ENCODE results near the gene RBBP8NL. TPM values are rescaled to one million over a fixed set of nuclear protein-coding genes. Genes with fewer than 3 reads are reported as not detected.

Gene RBBP8NL
- total and polyA plus RNA-seq, 4 donors = 0.21 to 1.3 (median 1.1) TPM

- Histone ChIP-seq H3K4me3 (peak overlapping the region; percentile 62), H3K36me3 (ENCODE audit: control insufficient read depth in 4 of 4, insufficient read depth in 4 of 4, low read length in 4 of 4) (peaks cover 0 to 3% (median 0%) of the 10 kb centered on the region in 4 donors), H3K27ac (ENCODE audit: low read depth in 1 of 2, low read length in 1 of 2) (peak overlapping the region; percentile 23 to 38), H3K9ac (ENCODE audit: insufficient read depth in 1 of 2, low read length in 2 of 2) (peak overlapping the region in 1 of 2 donors; percentile 53), H3K4me1 (ENCODE audit: control insufficient read depth in 5 of 5, insufficient read depth in 5 of 5, low read length in 5 of 5) (peaks cover 0 to 51% (median 4%) of the 10 kb centered on the region in 5 donors), H3K27me3 (ENCODE audit: control insufficient read depth in 3 of 3, insufficient read depth in 3 of 3, low read length in 2 of 3) (no peaks in the 10 kb centered on the region), H3K9me3 (ENCODE audit: control insufficient read depth in 4 of 4, insufficient read depth in 3 of 4, low read length in 3 of 4) (no peaks in the 10 kb centered on the region)
- TF ChIP-seq CTCF (IDR thresholded peaks at IDR 0.05; ENCODE audit: control extremely low read depth, extremely low read depth) = no peak
- DNase-seq (no peak), ATAC-seq (ENCODE audit: insufficient read depth, low FRiP score) (no peak)
- WGBS, 2 donors = 1 to 4% methylated on average over 12 to 42 of the region's 42 CpGs
Measured at GRCh38 chr20:62406635-62407176, 20.6 kb downstream of the RBBP8NL start.

GRCh38 chr20:62405981-62406513 lies 21.3 kb downstream of the RBBP8NL start:
- WGBS, 2 donors = 59 to 73% methylated on average over 10 of the region's 10 CpGs
- ATAC-seq (ENCODE audit: insufficient read depth, low FRiP score) (no peak), DNase-seq (no peak)
- peaks cover 0 to 51% (median 4%) of the 10 kb centered on the region in 5 donors for H3K4me1 ChIP-seq (ENCODE audit: control insufficient read depth in 5 of 5, insufficient read depth in 5 of 5, low read length in 5 of 5)
- no peaks in the 10 kb centered on the region for H3K9me3 ChIP-seq (ENCODE audit: control insufficient read depth in 4 of 4, insufficient read depth in 3 of 4, low read length in 3 of 4)
- TF ChIP-seq CTCF (IDR thresholded peaks at IDR 0.05; ENCODE audit: control extremely low read depth, extremely low read depth) = no peak
- peak overlapping the region in 1 of 2 donors; percentile 14 for H3K27ac ChIP-seq (ENCODE audit: low read depth in 1 of 2, low read length in 1 of 2)
- H3K27me3 ChIP-seq (ENCODE audit: control insufficient read depth in 3 of 3, insufficient read depth in 3 of 3, low read length in 2 of 3) = no peaks in the 10 kb centered on the region
- H3K36me3 ChIP-seq (ENCODE audit: control insufficient read depth in 4 of 4, insufficient read depth in 4 of 4, low read length in 4 of 4) = peaks cover 0 to 6% (median 1%) of the 10 kb centered on the region in 4 donors
- H3K9ac ChIP-seq (ENCODE audit: insufficient read depth in 1 of 2, low read length in 2 of 2) = peak overlapping the region in 1 of 2 donors; percentile 53
- H3K4me3 ChIP-seq = no peak overlapping the region

- H3K27ac ChIP-seq (ENCODE audit: low read depth in 1 of 2, low read length in 1 of 2) = peak overlapping the region in 1 of 2 donors; percentile 14
- ATAC-seq (ENCODE audit: insufficient read depth, low FRiP score) (no peak), DNase-seq (peak; percentile 42 to 62 (median 58))
- peaks cover 0 to 47% (median 4%) of the 10 kb centered on the region in 5 donors for H3K4me1 ChIP-seq (ENCODE audit: control insufficient read depth in 5 of 5, insufficient read depth in 5 of 5, low read length in 5 of 5)
- H3K9ac ChIP-seq (ENCODE audit: insufficient read depth in 1 of 2, low read length in 2 of 2) = no peak overlapping the region
- no peaks in the 10 kb centered on the region for H3K9me3 ChIP-seq (ENCODE audit: control insufficient read depth in 4 of 4, insufficient read depth in 3 of 4, low read length in 3 of 4)
- peaks cover 0 to 9% (median 3%) of the 10 kb centered on the region in 4 donors for H3K36me3 ChIP-seq (ENCODE audit: control insufficient read depth in 4 of 4, insufficient read depth in 4 of 4, low read length in 4 of 4)
- H3K4me3 ChIP-seq = no peak overlapping the region
- no peaks in the 10 kb centered on the region for H3K27me3 ChIP-seq (ENCODE audit: control insufficient read depth in 3 of 3, insufficient read depth in 3 of 3, low read length in 2 of 3)
- 67% methylated on average over 23 of the region's 23 CpGs for WGBS, 2 donors
- TF ChIP-seq CTCF (IDR thresholded peaks at IDR 0.05; ENCODE audit: control extremely low read depth, extremely low read depth) = peak; percentile 4
Measured at GRCh38 chr20:62405108-62405980, 22.0 kb downstream of the RBBP8NL start.

Data from lung (tissue), 12 donors.